Neural progenitor cell (in vitro differentiated cells): ENCODE results near the gene PDCD7.

Experiments
- CTCF ChIP-seq: fragments of 200-600 bp; sonication (generic); IDR thresholded peaks from 2 replicates; pipeline ENCODE4 v1.5.1; 2017; ENCODE audit warnings: antibody characterized with exemption, mild to moderate bottlenecking
- EZH2 ChIP-seq: fragments of 200-600 bp; sonication (generic); IDR thresholded peaks from 2 replicates; pipeline ENCODE4 v1.6.1; 2017; ENCODE audit warnings: antibody characterized with exemption, mild to moderate bottlenecking, moderate library complexity

GRCh38 chr15:65088643-65089021, 45.0 kb downstream of the PDCD7 start:
- TF ChIP-seq CTCF (no peak), EZH2 (no peak)
